DMS153 treated with DMSO at 0.1 percent for 48 hours (cell line): ENCODE results near the gene ATP5ME.
"Not testable (repeated sequence)": the region's sequence is repeated elsewhere in the genome, so short reads cannot be mapped to it uniquely, and the experiment has no call there.

Experiments
- DNase-seq: peaks from one replicate; lab custom pipeline; 2025; ENCODE audit not compliant: unreplicated experiment; lab: John Stamatoyannopoulos, UW

The ATP5ME gene

DNA sequence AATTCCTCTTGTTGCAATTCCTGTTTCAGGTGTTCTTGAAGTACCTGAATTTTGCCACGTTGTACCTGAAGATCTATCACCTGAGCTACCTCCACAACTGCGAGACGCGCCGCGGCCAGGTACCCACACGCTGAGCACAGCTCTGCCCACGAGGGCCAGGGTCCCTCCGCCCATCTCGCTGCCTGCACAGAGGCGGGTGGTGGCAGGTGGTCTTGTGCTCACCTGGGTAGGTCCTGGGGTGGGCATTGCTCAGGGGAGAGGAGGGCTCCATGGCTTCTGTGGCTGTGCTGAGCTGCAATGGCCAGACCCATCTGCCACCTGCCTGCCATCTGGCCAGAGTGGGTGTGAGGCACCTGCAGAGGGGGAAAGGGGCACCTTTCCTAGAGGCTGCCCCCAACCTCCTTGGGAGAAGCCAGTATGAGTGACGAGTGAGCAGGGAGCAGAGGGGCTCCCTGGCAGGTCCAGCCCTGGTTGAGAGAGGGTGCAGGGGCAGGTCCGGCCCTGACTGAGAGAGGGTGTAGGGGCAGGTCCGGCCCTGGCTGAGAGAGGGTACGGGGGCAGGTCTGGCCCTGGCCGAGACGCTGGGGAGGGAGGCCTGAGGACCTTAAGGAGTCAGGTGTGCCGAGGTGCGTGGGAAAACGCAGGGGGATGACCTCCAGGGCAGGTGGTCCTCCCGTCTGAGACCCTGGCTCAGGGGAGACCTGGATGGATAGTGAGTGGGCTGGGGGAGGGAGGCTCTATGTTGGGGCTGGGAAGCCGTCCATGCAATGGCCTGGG, 38.0 kb downstream of the ATP5ME start:
- DNase-seq = no peak

DNA sequence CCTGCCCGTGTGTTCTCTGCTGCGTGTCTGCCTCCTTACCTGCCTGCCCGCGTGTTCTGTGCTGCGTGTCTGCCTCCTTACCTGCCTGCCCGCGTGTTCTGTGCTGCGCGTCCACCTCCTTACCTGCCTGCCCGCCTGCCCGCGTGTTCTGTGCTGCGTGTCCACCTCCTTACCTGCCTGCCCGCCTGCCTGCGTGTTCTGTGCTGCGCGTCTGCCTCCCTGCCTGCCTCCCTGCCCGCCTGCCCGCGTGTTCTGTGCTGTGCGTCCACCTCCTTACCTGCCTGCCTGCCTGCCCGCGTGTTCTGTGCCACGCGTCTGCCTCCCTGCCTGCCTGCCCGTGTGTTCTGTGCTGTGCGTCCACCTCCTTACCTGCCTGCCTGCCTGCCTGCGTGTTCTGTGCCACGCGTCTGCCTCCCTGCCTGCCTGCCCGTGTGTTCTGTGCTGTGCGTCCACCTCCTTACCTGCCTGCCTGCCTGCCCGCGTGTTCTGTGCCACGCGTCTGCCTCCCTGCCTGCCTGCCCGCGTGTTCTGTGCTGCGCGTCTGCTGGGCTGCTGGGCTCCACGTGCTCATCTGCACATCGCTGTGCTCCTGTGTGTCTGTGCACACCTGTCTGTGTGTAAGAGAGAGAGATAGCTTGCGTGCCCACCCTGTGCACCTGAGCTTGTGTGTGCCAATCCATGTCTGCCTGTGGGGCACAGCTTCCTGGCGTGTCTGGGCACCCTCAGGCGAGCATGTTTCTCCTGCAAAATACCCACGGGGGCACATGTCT, 38.8 kb downstream of the ATP5ME start:
- DNase-seq = not testable (repeated sequence)

DNA sequence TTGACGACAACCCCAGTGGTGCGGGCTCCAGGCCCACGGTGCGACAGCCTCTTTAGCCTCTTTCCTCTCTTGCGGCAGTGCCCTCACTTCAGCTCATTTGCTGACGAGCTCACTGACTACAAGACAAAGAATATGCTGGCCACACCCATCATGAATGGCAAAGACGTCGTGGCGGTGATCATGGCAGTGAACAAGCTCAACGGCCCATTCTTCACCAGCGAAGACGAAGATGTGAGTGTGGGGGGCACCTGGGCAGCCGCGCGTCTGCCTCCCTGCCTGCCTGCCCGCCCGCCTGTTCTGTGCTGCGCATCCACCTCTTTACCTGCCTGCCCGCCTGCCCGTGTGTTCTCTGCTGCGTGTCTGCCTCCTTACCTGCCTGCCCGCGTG, 39.5 kb downstream of the ATP5ME start:
- no peak for DNase-seq

GRCh38 chr4:633976-634598, 40.0 kb downstream of the ATP5ME start:
- no peak for DNase-seq

DNA sequence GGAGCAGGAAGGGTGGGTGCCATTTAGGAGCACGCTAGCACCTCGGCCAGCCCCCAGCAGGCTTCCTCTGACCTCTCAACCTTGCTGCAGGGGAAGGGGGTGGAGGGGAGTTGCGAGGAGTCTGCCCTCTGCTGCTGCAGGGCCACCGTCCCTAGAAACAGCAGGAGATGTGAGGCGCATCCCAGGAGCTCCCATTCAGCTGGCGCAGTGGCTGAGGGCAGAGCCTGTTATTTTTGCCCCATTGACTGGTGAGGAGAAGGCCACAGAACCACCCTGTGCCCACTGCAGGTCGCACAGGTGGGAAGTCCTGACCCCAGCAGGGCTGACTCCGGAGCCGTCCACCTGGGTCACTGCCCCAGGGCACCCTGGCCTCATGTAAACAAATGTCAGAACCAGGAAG, 40.7 kb downstream of the ATP5ME start:
- DNase-seq = no peak

DNA sequence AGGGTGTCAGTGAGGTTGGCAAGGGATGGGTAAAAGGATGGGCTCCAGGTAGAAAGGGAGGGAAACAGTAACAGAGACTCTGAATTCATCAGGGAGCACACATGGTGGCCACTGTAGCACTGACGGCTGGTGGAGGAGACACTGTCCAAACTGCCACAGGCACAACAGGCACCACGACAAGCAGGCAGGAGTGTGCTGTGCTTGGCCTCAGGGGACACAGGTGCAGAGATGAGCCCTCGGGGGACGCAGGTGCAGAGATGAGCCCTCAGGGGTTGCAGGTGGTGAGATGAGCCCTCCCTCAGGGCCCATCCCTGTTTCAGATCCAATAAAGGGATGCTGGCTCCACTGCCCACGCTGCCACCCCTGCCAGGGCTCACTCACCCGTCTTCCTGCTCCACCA, 41.1 kb downstream of the ATP5ME start:
- no peak for DNase-seq

DNA sequence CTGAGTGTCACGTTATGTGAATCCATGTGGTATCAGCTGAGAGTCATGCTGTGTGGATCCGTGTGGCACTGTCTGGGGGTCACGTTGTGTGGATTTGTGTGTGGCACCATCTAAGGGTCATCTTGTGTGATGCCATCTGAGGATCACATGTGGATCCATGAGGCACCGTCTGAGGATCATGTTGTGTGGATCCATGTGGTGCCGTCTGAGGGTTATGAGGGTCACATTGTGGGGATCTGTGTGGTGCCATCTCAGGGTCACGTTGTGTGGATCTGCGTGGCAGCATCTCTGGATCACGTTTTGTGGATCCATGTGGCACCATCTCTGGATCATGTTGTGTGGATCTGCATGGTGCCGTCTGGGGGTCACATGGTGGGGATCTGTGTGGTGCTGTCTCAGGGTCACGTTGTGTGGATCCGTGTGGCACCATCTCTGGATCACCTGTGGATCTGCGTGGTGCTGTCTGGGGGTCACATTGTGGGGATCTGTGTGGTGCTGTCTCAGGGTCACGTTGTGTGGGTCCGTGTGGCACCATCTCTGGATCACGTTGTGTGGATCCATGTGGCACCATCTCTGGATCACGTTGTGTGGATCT, 41.8 kb downstream of the ATP5ME start:
- DNase-seq = no peak

DNA sequence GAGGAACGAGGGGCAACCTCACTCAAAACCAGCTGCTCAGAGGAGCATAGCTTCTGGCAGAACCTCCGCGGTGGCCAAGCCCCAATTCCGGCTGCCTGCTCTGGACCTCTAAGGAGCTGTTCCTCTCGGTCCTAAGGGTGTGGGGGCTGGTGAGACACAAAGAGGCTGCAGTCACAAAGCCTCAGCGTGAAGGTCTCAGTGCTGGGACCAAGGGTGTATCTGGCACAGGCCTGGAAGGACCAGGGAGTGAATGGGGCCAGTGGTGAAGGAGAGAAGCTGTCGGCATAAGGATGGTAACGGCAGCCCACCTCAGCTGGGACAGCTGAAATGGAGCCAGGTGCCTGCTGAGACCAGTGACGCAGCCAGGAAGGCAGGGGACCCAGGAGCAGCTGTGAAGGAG, 43.4 kb downstream of the ATP5ME start:
- no peak for DNase-seq

- DNase-seq = no peak
Measured at GRCh38 chr4:629915-630641, 44.0 kb downstream of the ATP5ME start.

GRCh38 chr4:629636-629914, 44.5 kb downstream of the ATP5ME start:
- DNase-seq = no peak

DNA sequence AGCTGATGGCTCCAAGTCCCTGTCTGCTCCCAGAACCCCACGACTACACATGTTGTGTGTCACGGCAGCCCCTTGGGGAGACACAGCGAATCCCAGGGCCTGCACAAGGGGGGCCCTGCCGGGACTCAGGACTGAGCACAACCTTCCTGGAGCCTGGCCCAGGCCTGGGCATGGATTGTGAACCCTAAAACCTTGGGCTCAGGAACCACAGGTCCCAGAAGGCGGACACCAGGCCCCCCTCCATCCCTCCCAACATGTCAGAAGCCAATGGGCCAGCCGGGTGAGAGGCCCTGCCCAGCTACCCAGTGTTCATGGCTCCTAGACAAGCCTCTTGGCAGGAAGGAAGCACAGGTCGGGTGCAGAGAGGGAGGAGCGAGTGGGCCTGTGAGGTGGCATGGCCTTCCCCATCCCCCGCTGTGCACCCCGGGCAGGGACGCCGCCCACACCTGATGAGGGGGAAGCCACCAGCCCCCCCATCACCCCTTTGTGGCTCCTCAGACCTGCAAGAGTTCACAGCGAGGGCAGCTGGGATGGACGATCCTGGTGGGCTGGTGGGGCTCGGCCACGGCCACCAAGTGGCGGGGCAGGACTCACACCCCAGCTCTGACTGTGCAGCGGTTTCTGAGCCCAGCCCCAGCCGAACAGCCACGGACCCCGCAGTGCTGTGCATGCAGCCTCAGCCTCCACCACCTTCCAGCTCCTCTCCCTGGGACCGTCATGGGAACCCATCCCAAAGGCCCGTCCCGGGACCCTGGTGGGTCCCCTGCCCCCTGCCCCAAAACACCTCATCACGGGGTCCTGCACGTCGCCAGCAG, 45.0 kb downstream of the ATP5ME start:
- DNase-seq = no peak

GRCh38 chr4:628311-628741, 45.8 kb downstream of the ATP5ME start:
- DNase-seq = no peak

DNA sequence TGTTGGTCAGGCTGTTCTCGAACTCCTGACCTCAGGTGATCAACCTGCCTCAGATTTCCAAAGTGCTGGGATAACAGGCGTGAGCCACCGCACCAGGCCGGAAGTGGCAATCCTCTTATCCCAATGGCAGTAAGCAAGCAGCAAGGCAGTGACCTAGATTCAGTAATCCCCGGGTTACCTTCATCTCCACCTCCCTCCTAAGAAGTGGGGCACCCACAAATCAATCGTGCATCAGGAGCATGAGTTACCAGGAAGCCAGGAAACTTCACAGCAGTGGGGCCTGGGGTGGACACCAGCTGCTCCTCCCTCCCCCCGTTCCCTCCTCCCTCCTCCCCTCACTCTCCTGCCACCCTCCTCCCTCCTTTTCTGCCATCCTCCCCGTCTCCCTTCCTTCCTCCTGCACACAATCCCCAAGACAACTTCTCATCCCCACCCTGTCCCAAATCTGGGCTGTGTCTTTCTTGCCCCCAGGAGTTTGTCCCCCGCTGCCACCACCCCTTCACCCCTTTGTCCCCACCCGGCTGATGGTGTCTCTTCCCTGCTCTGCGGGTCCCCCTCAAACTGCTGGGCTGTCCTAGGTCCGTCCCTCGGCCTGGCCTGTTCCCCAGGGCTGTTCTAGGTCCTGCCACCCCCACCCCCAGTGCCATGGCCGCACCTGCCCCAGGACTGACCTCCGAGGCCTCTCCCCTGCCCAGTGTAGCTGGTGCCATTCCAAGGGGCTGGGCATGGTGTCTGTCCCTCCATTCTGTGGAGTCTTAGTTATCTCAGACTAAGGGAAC, 46.5 kb downstream of the ATP5ME start:
- no peak for DNase-seq

DNA sequence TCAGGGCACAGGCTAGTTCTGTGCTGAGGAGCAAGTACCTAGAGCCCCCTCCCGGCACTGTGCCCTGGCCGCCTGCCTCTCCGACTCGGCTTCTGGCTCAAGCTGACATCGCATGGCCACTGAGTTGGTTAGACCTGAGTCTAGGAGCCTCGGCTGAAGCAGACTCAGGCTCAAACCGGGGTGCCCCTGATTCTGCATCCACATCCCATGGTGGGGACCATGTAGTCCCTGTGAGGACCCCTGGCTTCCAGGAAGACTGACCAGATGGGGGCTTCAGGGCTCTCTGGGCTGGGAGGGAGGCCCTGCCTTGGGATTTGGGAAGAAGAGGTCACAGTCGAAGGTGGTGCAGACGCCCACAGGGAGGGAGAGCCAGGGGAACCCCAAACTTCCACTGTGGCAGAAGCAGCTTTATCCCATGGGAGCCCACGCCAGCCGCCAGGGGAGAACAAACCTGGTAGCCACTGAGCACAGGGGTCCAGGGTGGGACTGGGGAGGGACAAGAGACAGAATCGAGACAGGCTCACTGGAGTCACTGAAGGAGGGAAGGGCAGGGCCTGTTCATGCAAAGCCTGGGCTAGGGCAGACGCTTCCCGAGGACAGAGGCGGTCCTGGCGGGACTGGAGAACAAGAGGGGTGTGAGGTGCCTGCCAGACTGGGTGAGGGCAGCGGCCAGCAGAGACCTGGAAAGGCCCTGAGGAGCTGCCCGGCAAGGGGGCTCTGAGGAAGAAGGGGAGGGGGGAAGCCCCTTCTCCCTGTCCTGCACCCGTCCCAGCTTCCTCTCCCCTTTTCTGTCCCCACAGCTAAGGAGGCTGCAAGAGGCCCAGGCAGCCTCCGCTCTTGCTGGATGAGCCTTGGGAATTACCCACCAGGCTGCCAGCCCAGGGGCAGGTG, 47.6 kb downstream of the ATP5ME start:
- no peak for DNase-seq

DNA sequence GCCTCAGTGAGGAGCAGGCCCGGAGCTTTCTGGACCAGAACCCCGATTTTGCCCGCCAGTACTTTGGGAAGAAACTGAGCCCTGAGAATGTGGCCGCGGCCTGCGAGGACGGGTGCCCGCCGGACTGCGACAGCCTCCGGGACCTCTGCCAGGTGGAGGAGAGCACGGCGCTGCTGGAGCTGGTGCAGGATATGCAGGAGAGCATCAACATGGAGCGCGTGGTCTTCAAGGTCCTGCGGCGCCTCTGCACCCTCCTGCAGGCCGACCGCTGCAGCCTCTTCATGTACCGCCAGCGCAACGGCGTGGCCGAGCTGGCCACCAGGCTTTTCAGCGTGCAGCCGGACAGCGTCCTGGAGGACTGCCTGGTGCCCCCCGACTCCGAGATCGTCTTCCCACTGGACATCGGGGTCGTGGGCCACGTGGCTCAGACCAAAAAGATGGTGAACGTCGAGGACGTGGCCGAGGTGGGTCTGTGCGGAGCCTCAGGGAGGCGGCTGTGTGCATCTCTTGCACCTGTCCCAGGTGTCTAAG, 48.4 kb downstream of the ATP5ME start:
- no peak for DNase-seq

DNA sequence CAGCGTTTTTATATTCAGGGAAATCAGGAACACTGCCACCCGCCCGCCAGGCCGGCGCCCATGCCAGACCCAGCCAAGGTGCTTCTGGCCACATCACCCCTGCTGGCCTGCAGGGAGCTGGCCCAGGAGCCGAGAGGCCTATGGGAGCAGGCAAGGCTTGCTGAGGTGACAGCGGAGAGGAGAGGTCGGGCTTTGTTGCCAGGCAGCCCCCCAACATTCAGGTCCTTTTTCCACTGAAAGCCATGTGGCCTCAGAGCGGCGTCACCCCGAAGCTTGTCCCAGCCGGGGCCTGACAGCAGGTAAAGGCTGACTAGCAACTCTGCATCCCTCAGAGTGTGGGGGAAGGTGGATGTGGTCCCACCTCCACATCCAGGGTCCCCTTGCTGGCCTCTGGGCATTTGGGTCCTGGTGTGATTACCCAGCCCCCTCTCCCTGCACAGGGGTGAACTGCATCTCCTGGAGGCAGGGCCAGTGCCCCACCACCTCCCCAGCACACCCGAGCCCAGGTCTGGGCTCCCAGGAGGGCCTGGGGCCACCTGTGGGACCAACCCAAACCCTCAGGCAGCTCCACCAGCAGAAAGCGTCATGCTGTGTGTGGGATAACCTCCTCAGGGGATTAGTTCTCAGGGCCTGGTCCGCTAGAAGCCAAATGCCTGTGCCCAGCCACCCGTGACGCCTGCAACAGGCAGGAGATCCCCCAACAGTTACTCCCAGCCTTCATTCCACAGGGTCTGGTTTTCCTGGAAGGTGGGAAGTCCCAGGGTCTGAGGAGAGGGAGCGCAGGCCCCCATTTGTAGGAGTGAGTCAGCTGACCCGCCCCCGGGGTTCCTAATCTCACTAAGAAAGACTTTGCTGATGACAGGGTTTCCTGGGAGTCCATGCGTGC, 49.1 kb downstream of the ATP5ME start, which contains the start of gene PDE6B:
PDE6B (plus strand) TSS at position 869 of the 886 bp plus-strand sequence. CDS start 54 bp downstream, outside the sequence.
- DNase-seq = no peak

- DNase-seq = no peak
Measured at GRCh38 chr4:623914-624566, 50.0 kb downstream of the ATP5ME start.
